DOHH2 (cell line): ENCODE results near the gene SLC16A12.

Experiments used
- H3F3A ChIP-seq: fragments of 200-600 bp; sonication (generic), shearing (Covaris generic); 2 replicates; pipeline ENCODE4 v1.6.0; 2016; ENCODE audit warnings: antibody characterized with exemption, mild to moderate bottlenecking; ENCODE audit not compliant: control insufficient read depth, insufficient read depth
- H3K27ac ChIP-seq: fragments of 200-600 bp; sonication (generic); 2 replicates; pipeline ENCODE4 v1.5.1; 2014; ENCODE audit warnings: low read depth, mild to moderate bottlenecking, low read length, moderate library complexity
- H3K27me3 ChIP-seq: fragments of 200-600 bp; sonication (generic); 2 replicates; pipeline ENCODE4 v1.6.1; 2014; ENCODE audit warnings: mild to moderate bottlenecking, low read length, mixed read lengths; ENCODE audit not compliant: control insufficient read depth
- H3K36me3 ChIP-seq: fragments of 200-600 bp; sonication (generic); 2 replicates; pipeline ENCODE4 v1.6.1; 2014; ENCODE audit warnings: mild to moderate bottlenecking, low read length, moderate library complexity, mixed read lengths; ENCODE audit not compliant: control insufficient read depth
- H3K4me1 ChIP-seq: fragments of 200-600 bp; sonication (generic); 2 replicates; pipeline ENCODE4 v1.6.1; 2014; ENCODE audit warnings: mild to moderate bottlenecking, low read length, mixed read lengths; ENCODE audit not compliant: control insufficient read depth
- H3K4me2 ChIP-seq: fragments of 200-600 bp; sonication (generic); 2 replicates; pipeline ENCODE4 v1.6.0; 2014; ENCODE audit warnings: mild to moderate bottlenecking, low read length, moderate library complexity
- H3K4me3 ChIP-seq: fragments of 200-600 bp; sonication (generic); 2 replicates; pipeline ENCODE4 v1.5.1; 2014; ENCODE audit warnings: mild to moderate bottlenecking, low read length, mixed read lengths
- H3K79me2 ChIP-seq: fragments of 200-600 bp; sonication (generic); 2 replicates; pipeline ENCODE4 v1.6.1; 2014; ENCODE audit warnings: mild to moderate bottlenecking, low read length, mixed read lengths; ENCODE audit not compliant: control insufficient read depth
- H3K9me2 ChIP-seq: fragments of 200-600 bp; sonication (generic); replicated peaks from 2 replicates; pipeline ENCODE4 v1.6.1; 2014; ENCODE audit warnings: mild to moderate bottlenecking, low read length, mixed read lengths; ENCODE audit not compliant: control insufficient read depth
- H3K9me3 ChIP-seq: fragments of 200-600 bp; sonication (generic); 2 replicates; pipeline ENCODE4 v1.6.1; 2014; ENCODE audit warnings: antibody characterized with exemption, low read length, mixed read lengths; ENCODE audit not compliant: control insufficient read depth, insufficient read depth
- H4K20me1 ChIP-seq: fragments of 200-600 bp; sonication (generic); 2 replicates; pipeline ENCODE4 v1.6.0; 2014; ENCODE audit warnings: low read depth, mild to moderate bottlenecking, antibody characterized with exemption, low read length, moderate library complexity; ENCODE audit not compliant: control insufficient read depth, insufficient read depth
- CTCF ChIP-seq: fragments of 200-600 bp; sonication (generic); IDR thresholded peaks from one replicate; pipeline ENCODE4 v1.5.1; 2014; ENCODE audit warnings: antibody characterized with exemption, mild to moderate bottlenecking, low read depth, low read length; ENCODE audit not compliant: poor library complexity, severe bottlenecking
- EZH2phosphoT487 ChIP-seq: fragments of 200-600 bp; sonication (generic); IDR thresholded peaks from 2 replicates; pipeline ENCODE4 v1.6.1; 2017; ENCODE audit warnings: borderline replicate concordance, mild to moderate bottlenecking, antibody characterized with exemption, low read length, moderate library complexity, mixed read lengths

Gene SLC16A12

GRCh38 chr10:89516149-89516832, 19.1 kb downstream of the SLC16A12 start:
- no peaks in the 10 kb centered on the region for H4K20me1 ChIP-seq
- no peak overlapping the region for H3K4me2 ChIP-seq
- no peaks in the 10 kb centered on the region for H3K27me3 ChIP-seq
- H3K36me3 ChIP-seq = no peaks in the 10 kb centered on the region
- H3F3A ChIP-seq = no peaks in the 10 kb centered on the region
- H3K27ac ChIP-seq = no peak overlapping the region
- H3K9me2 ChIP-seq = no peaks in the 10 kb centered on the region
- H3K79me2 ChIP-seq = no peaks in the 10 kb centered on the region
- no peak for TF ChIP-seq CTCF
- no peak for TF ChIP-seq EZH2phosphoT487
- no peak overlapping the region for H3K4me3 ChIP-seq
- no peaks in the 10 kb centered on the region for H3K4me1 ChIP-seq
- no peaks in the 10 kb centered on the region for H3K9me3 ChIP-seq

- H3K9me2 ChIP-seq = no peaks in the 10 kb centered on the region
- no peaks in the 10 kb centered on the region for H3K36me3 ChIP-seq
- no peaks in the 10 kb centered on the region for H3K27me3 ChIP-seq
- H3K4me3 ChIP-seq = no peak overlapping the region
- no peaks in the 10 kb centered on the region for H3K4me1 ChIP-seq
- H3K27ac ChIP-seq = no peak overlapping the region
- TF ChIP-seq CTCF (no peak), EZH2phosphoT487 (no peak)
- no peak overlapping the region for H3K4me2 ChIP-seq
- no peaks in the 10 kb centered on the region for H3K9me3 ChIP-seq
- no peaks in the 10 kb centered on the region for H3F3A ChIP-seq
- H4K20me1 ChIP-seq = no peaks in the 10 kb centered on the region
- H3K79me2 ChIP-seq = no peaks in the 10 kb centered on the region
These were observed 20.2 kb downstream of the SLC16A12 start for GRCh38 chr10:89515031-89515841.

- H3K27me3 ChIP-seq = no peaks in the 10 kb centered on the region
- H3K4me1 ChIP-seq = no peaks in the 10 kb centered on the region
- H3K4me2 ChIP-seq = no peak overlapping the region
- H3K9me2 ChIP-seq = no peaks in the 10 kb centered on the region
- no peak for TF ChIP-seq EZH2phosphoT487
- TF ChIP-seq CTCF = no peak
- no peak overlapping the region for H3K27ac ChIP-seq
- H3K9me3 ChIP-seq = no peaks in the 10 kb centered on the region
- no peaks in the 10 kb centered on the region for H3K79me2 ChIP-seq
- no peaks in the 10 kb centered on the region for H4K20me1 ChIP-seq
- no peak overlapping the region for H3K4me3 ChIP-seq
- H3K36me3 ChIP-seq = no peaks in the 10 kb centered on the region
- H3F3A ChIP-seq = no peaks in the 10 kb centered on the region
These were observed 22.2 kb downstream of the SLC16A12 start for GRCh38 chr10:89513206-89513605.
